HG03342 (cell line): ENCODE results near the gene CBLB.

Source experiments
- ATAC-seq: cut with Tn5 transposase; IDR thresholded peaks from one replicate; pipeline ENCODE4 v1.9.1; 2021; ENCODE audit warnings: mild to moderate bottlenecking, moderate library complexity; ENCODE audit not compliant: unreplicated experiment

The CBLB gene

DNA sequence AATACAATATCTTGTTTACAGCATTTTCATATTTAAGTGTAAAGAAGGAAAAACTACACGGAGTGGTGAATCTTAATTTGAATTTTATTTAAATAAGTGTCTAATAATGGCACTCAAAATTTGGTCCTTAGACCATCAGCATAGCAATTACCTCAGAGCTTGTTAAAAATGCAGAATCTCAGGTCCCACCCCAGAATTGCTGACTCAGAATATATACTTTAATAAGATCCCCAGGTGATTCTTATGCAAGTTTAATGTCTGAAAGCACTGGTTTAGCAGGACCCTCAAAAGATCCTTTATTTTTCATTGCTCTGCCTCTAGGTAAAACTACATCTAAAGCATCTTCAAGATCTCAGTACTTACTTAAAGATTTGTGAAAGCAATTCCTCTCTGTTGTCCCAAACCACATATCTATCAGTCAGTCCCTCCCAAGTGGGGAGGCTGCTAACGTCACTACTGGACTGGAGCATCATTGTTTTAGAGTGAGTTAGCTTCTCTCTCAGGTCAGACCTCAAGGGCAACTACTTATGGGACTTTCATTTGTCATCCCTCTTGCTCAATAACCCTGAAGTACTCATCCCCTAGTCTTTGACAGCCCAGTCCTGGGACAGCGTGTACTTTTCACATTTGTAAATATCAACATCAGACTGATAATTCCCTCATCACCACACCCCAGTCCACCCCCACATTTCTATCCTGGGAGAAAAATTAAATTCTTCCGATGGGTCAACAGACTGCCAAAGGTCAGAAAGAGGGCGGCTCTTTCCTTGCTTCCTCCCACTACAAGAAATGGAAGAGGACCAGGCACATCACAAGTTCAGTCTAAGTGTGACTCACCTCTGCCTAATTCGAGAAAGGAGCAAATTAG is 76.7 kb downstream of the CBLB start:
- ATAC-seq: no peak

GRCh38 chr3:105791131-105791530 is 77.7 kb downstream of the CBLB start:
- no peak for ATAC-seq

DNA sequence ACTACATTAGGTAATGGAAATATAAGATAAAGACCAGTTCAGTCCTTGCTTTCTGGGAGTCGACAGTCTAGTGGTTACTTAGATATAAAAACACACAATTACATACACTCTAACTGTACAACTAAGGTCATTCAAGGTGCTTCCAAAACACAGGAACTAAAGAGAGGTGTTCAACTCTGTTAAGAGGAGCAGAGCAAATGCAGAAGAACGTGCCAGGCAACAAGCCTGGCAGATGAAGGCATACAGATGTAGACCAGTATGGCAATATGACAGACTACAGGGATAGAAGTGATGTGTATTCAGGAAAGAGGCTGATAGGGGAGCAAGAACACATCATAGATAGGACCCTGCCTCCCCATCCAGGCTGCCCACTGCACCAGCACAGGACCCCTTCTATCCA is 78.3 kb downstream of the CBLB start:
- ATAC-seq: no peak

DNA sequence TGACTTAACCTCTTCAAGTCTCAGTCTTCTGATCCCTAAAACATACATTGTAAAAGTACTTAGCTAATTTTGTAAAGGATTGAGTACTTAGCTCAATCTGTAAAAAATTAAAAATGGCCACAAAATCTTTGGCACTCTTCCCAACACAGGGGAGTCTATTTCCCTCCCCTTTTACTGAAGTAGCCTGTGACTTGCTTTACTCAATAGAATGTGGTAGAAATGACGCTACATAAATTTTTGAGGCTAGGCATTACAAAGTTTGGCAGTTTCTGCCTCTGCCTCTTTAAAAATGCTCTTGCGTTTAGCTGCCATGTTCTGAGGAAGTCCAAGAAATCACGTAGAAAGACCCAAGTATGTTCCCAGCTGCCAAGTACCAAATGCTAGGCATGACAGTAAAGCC is 80.2 kb downstream of the CBLB start:
- no peak for ATAC-seq

- ATAC-seq: no peak
Observed at GRCh38 chr3:105787453-105787852, 81.4 kb downstream of the CBLB start.

DNA sequence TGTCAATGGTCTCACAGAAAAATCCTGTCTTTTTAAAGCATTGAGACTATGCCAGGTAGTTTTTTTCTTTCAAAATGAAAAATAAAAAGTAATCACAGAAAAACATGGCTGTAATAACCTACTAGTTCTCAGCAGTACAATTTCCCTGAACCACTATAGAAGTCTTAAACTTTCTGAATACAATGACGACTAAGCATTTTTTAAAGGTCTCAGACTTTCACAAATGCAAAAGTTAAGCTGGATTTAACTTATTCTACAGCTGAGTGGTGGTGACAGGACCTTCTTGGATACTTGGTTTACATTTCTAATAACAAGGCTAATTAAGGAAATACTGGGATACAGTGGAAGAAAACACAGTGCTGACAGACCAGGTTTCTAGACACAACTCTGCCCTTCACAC is 81.8 kb downstream of the CBLB start:
- ATAC-seq: no peak

DNA sequence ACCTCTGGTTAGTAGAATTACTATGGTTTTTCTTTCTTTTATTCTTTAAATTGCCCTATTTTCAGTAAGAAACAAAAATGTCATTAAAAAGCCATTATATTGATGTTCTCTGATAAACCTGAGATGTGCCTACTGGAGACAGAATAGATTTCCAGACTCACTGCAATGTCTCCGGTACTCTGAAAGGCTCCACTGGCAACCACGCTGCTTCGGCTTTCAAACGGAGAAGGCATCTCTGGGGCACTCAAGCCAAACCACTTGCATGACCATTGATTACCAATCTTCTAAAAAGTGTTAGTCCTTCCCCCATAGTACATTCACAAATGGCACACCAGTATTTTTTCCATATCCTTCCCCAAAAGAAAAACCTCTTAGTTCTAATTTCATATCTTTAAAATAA is 82.6 kb downstream of the CBLB start:
- ATAC-seq: no peak

- no peak for ATAC-seq
Observed at GRCh38 chr3:105785803-105786202, 83.0 kb downstream of the CBLB start.

GRCh38 chr3:105783631-105784030 is 85.2 kb downstream of the CBLB start:
- ATAC-seq: no peak

DNA sequence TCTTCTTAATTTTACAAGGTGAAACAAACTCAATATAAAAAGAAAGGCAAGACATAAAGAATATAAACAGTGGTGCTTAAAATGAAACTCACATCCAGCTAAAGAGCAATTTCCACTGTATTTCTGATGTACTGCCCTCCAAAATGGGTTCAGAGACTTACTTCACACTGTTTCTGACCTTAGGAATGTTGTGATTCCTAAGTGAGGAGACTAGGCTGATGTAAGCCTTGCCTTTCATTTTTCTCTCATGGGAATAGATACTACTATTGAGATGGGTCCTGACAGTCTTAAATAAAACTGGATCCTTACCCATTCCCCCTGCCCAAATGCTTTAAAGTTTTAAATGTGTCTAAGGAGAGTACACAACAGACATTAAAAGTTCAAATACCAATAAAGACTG is 86.9 kb downstream of the CBLB start:
- ATAC-seq: no peak

GRCh38 chr3:105780107-105780506 is 88.7 kb downstream of the CBLB start:
- no peak for ATAC-seq

- no peak for ATAC-seq
Observed at GRCh38 chr3:105775368-105775767, 93.4 kb downstream of the CBLB start.

GRCh38 chr3:105774444-105775180 is 94.2 kb downstream of the CBLB start:
- no peak for ATAC-seq

DNA sequence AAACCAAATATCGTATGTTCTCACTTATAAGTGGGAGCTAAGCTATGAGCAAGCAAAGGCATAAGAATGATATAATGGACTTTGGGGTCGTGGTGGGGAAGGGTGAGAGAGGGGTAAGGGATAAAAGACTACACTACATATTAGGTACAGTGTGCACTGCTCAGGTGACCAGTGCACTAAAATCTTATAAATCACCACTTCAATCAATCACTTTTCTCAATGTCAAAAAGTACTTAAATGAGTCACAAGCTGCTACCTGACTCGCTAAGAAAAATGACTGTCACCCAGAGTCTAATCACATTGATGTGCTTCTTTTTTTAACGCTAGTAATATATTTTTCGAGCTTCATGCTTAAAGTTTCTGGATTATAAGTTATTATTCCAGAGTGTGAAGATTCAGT is 95.5 kb downstream of the CBLB start:
- no peak for ATAC-seq

GRCh38 chr3:105772635-105773034 is 96.2 kb downstream of the CBLB start:
- ATAC-seq: no peak

DNA sequence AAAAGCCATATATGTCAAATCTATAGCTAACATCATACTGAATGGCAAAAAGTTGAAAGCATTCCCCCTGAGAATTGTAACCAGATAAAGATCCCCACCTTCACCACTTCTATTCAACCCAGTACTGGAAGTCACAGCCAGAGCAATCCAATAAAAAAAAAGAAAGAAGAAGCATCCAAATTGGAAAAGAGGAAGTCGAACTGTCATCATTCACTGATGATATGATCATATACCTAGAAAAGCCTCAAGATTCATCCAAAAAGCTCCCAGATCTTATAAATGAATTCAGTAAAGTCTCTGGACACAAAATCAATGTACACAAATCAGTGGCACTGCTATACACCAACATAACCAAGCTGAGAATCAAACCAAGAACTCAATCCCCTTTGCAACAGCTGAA is 97.4 kb downstream of the CBLB start:
- no peak for ATAC-seq

DNA sequence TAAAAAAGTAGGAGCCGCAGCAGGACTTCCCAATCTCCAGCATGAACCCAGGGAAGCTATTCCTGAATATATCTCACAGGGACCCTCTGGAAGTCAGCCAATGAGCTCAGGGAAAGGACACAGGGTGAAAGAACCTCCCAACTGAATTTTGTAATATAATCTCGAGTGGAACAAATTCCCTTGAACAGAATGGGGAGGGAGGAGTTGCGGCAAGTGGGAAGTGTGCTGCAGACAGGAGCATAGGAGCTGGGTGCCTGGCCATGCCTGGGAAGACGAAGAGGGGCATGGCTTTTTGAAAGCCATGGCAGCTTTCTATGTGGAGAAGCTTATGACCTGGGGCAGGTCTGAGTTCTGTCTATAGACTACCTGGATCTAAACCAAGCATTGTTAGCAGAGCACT is 98.4 kb downstream of the CBLB start:
- no peak for ATAC-seq

DNA sequence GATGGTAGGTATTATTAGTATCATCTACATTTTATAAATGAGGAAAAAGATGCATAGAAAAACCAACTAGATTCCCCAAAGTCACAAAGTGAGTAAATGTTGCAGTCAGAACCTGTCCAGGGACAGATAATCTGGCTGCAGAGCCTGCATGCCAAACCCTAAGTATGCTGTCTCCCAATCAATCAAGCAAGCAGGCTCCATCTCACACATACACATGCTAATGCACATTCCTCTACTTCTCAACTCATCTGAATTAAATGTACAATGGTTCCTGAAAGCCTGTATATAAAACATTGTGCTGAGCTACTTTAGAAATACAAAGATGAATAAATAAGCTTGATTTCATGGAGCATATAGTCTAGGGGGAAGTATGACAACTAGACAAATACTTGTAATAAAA is 101.0 kb downstream of the CBLB start:
- no peak for ATAC-seq

DNA sequence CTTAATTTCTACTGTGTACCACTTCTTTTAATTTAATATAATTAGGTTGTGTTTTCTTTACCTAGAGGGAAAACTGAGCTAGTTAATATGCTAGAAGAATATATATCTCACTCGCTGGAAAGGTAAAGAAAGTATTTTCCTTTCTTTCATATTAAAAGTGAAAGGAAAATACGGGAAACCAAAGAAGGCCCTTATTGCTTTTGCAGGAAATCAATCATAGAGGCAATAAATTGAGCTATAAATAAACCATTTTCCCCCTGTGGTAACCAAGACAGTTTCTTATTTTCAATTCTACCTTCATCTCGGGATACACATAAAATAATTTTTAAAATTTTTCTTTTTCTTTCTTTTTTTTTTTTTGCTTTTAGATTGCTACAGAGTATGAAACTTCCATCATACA is 101.6 kb downstream of the CBLB start:
- no peak for ATAC-seq

DNA sequence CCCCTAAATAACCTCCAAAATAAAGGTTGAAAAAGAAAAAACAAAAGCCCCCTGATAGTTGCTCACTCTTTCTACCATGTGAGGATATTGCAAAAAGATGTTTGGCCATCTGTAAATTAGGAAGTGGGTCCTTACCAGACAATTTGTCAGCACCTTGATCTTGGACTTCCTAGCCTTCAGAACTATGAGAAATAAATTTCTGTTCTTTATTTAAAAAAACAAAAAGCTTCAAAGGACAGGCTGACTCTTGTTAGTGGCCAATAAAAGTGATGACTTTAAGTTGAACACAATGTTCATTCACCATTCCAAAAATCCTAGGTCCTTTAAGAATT is 103.5 kb downstream of the CBLB start:
- ATAC-seq: no peak

DNA sequence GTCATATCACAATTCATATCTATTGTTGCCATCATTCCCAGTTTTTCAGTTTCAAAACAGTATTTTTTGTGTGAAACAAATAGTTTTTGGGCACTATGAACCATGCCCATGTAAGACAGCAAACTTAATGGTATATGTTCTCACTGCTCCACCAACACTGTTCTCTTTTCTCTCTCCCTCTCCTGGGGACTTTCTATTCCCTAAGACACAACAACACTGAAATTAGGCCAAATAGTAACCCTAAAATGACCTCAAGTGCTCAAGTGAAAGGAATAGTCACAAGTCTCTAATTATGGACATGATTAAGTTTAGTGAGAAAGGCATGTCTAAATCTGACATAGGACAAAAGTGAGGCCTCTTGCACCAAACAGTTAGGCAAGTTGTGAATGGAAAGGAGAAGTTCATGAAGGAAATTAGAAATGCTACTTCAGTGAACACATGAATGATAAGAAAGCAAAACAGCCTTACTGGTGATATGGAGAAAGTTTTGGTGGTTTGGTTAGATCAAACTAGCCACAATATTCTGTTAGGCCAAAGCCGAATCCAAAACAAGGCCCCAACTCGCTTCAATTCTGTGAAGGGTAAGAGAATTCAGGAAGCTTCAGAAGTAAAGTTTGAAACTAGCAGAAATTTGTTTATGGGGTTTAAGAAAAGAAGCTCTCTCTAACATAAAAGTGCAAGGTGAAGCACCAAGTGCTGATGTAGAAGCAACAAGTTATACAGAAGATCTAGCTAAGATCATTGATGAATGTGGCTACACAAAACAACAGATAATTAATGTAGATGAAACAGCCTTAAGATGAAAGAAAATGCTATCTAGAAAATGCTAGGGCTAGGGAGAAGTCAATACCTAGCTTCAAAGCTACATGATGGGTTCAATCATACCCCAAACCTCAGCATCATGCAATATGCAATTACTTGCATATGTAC is 104.2 kb downstream of the CBLB start:
- no peak for ATAC-seq

DNA sequence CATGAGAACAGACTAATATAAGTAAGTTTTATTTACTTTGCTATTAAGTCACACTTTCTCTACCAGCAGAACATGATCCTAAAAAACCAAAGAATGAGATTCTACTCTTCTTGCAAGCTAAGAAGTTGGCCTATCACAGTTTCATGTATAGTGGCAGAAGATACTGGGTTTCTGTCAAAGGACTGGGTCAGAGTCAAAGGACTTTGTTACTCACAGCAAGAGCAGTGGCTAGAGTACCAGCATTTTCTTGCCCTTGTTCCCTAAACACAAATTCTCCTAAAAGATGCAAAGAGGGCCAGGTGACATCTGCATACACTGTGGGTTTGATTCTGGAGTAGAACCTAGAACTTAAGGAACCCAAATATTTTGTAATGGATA is 105.2 kb downstream of the CBLB start:
- no peak for ATAC-seq
